Measurements from ENCODE around the gene ANKRD24.

DNA sequence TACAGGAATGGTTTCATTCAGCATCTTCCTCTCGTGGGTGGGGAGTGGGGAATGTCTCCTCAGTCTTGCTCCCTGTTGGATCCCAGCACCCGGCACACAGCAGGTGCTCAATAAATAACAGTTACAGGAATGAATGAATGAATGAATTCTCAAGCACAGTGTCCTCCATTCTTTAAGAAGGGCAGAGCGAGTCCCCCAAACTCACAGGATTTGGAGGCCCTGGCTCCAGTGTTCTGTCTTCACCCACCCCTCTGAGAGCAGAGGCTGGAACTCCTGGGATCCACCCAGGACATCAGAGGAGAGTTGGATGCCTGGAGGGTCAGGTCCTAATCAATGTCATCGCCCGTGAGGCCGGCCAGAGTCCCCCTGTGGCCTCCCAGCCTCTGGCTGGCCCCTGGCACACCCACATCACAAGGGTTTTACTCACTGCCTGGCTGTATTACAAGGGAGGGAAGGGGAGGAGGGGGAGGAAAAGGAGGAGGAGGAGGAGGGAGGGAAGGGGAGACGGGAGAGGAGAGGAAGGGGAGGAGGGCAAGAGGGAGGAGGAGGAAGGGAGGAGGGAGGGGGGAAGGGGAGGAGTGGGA, 37.7 kb upstream of the ANKRD24 start:
- TF ChIP-seq, protein P1, sequence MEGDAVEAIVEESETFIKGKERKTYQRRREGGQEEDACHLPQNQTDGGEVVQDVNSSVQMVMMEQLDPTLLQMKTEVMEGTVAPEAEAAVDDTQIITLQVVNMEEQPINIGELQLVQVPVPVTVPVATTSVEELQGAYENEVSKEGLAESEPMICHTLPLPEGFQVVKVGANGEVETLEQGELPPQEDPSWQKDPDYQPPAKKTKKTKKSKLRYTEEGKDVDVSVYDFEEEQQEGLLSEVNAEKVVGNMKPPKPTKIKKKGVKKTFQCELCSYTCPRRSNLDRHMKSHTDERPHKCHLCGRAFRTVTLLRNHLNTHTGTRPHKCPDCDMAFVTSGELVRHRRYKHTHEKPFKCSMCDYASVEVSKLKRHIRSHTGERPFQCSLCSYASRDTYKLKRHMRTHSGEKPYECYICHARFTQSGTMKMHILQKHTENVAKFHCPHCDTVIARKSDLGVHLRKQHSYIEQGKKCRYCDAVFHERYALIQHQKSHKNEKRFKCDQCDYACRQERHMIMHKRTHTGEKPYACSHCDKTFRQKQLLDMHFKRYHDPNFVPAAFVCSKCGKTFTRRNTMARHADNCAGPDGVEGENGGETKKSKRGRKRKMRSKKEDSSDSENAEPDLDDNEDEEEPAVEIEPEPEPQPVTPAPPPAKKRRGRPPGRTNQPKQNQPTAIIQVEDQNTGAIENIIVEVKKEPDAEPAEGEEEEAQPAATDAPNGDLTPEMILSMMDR (IDR thresholded peaks at IDR 0.05): no peak
- no peak for TF ChIP-seq POLR2A (IDR thresholded peaks at IDR 0.05)

All from thyroid gland (tissue), 4 donors.